Fibroblast of mammary gland (primary cell): ENCODE measurements around the gene ZKSCAN8.

Experiments used
- DNase-seq: peaks from one replicate; pipeline ENCODE4 v3.0.0-alpha.2; 2010; ENCODE audit warnings: low read depth
- H3K4me3 ChIP-seq: 2 replicates; pipeline ENCODE4 v1.5.1; 2011; ENCODE audit warnings: low read depth, mild to moderate bottlenecking, low read length, moderate library complexity; ENCODE audit not compliant: control insufficient read depth
- CTCF ChIP-seq: conservative IDR thresholded peaks from 2 replicates; pipeline ENCODE4 v1.5.1; 2011; ENCODE audit warnings: low read depth, low read length, inconsistent platforms; ENCODE audit not compliant: control insufficient read depth, insufficient read depth

Gene ZKSCAN8

DNA sequence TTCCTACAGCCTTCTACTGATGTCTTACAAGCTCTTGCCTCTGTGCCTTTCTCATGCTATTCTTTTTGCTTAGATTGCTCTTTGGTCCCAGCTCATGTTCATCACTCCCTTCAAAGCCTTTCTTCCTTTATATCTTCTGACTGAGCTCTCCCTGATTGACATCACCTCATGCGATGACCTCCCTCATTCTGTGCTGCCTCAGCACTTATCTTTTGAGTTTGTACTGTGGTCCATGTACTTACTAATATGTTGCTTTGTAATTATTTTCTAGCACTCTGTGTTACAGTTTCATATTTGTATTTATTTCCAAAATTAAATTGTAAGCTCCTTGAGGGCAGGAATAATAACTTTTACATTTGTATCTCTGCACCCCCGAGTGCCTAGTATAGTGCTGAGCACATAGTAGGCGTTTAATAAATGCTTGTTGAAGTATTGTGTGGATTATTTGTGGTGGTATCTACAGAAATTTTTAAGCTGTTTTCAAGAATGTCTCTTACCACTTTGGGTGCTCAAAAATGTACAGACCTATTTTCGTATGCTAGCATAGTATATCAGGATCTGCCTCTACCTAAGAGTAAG lies 17.4 kb downstream of the ZKSCAN8 start:
- no peak overlapping the region for H3K4me3 ChIP-seq
- no peak for TF ChIP-seq CTCF
- no peak for DNase-seq

- no peak for DNase-seq
- no peak overlapping the region for H3K4me3 ChIP-seq
- no peak for TF ChIP-seq CTCF
Measured at GRCh38 chr6:28160233-28160632, 18.6 kb downstream of the ZKSCAN8 start.

- peak; percentile 56 for DNase-seq
- peak overlapping the region; percentile 63 for H3K4me3 ChIP-seq
- TF ChIP-seq CTCF = no peak
Measured at GRCh38 chr6:28161410-28162079, 19.9 kb downstream of the ZKSCAN8 start.

DNA sequence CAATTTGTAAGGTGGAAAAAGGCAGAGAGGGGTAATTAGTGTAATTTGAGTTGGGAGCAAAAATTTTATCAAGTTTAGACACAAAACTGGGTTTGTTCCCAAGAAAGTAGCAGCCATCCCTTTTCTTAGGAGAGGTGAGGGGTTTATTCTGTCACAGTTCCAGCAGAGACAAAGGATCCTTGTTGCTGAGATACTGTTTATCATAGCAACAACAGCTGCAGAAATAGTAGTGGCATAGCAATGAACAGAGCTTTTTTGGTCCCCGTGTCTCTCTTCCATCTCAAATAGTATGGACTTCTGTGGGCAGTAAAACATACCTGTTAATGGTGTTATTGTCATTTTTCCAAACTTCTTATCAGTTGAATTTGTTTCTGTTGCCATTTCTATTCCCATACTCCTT lies 23.9 kb downstream of the ZKSCAN8 start:
- no peak overlapping the region for H3K4me3 ChIP-seq
- TF ChIP-seq CTCF = no peak
- DNase-seq = no peak

- no peak for TF ChIP-seq CTCF
Measured at GRCh38 chr6:28167068-28167467, 25.4 kb downstream of the ZKSCAN8 start.

GRCh38 chr6:28167926-28168325 lies 26.2 kb downstream of the ZKSCAN8 start:
- no peak overlapping the region for H3K4me3 ChIP-seq
- TF ChIP-seq CTCF = no peak
- no peak for DNase-seq

More at GRCh38 chr6:28167068-28167467, 25.4 kb downstream of the ZKSCAN8 start:
- H3K4me3 ChIP-seq = no peak overlapping the region
- peak; percentile 85 for DNase-seq
